GM18907 (cell line): ENCODE measurements around the gene ENO1.

Experiments used
- ATAC-seq: cut with Tn5 transposase; IDR thresholded peaks from one replicate; pipeline ENCODE4 v1.9.1; 2021; ENCODE audit warnings: mild to moderate bottlenecking, moderate library complexity; ENCODE audit not compliant: unreplicated experiment

The ENO1 gene

GRCh38 chr1:8814865-8815264 is 63.6 kb downstream of the ENO1 start:
- ATAC-seq: no peak

DNA sequence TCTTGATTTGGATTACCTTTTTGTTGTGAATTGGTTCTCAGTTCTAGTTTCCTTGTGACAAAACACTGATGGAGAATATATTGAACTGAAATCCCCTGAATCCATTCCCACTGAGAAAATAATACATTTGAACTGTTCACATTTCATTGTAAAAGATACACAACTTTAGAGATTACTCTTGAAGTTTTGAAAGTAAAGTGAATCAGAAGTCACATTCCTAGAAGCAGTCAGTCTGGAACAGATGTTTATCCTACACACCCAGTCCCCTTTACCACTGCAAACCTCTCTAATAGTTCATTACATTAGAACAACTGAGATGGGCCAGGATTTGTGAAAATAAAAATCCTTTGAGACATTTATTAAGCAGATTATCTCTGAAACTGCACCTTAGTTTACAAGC is 64.5 kb downstream of the ENO1 start:
- ATAC-seq: no peak

- no peak for ATAC-seq
Measured at GRCh38 chr1:8813016-8813763, 65.3 kb downstream of the ENO1 start.

DNA sequence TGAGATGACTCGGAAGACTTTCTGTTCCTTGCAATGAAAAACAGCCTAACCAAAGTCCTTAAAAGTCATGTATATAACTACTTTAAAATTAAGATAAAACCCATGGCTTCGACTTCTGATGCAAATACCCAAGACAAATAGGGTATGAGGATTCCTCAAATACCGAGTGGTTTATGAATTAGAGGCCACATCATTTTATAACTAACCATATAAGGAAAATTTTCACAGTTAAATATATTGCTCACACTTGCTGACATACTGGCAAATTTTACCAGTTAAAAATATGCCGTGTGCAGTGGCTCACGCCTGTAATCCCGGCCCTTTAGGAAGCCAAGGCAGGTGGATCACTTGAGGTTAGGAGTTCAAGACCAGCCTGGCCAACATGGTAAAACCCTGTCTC is 66.4 kb downstream of the ENO1 start:
- ATAC-seq: no peak
